ENCODE results near the gene SPATA25. TPM values are rescaled to one million over a fixed set of nuclear protein-coding genes. Genes with fewer than 3 reads are reported as not detected.
A peak's percentile ranks its signal among the peaks of the same experiment; 100 is the strongest.
"Not testable (repeated sequence)": the region's sequence is repeated elsewhere in the genome, so short reads cannot be mapped to it uniquely, and the experiment has no call there.

Gene SPATA25
- polyA plus RNA-seq, 5 donors, result 1.3 to 3.6 (median 3.4) TPM

GRCh38 chr20:45918182-45918737, 30.8 kb upstream of the SPATA25 start:
- peak in 1 of 2 donors; percentile 33 for DNase-seq

DNA sequence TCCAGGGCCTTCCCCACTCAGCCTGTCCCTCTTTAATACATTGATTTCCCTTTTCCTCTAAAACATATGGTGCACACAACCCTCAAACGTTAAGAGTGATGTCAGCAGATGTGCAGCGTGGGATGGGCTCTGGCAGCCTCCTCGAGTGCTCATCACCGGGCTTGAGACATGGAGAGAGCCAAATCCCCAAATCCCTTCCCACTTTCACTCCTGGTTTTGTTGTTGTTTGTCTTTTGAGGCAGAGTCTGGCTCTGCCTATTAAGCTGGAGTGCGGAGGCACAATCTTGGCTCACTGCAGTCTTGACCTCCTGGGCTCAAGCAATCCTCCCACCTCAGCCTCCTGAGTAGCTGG, 30.3 kb upstream of the SPATA25 start:
- DNase-seq, result no peak

- no peak for DNase-seq
These were observed 25.7 kb upstream of the SPATA25 start for GRCh38 chr20:45913116-45913515.

GRCh38 chr20:45912344-45912682, 24.9 kb upstream of the SPATA25 start:
- DNase-seq, result no peak

GRCh38 chr20:45911486-45912343, 24.3 kb upstream of the SPATA25 start, which contains the start of gene PLTP:
Gene PLTP, minus strand, starts transcription at chr20:45912155. Its CDS starts 703 bp downstream, at chr20:45911452.
- peak; percentile 82 to 83 for DNase-seq

- DNase-seq, result peak; percentile 90 to 93
These were observed 23.5 kb upstream of the SPATA25 start for GRCh38 chr20:45910670-45911485.

GRCh38 chr20:45909817-45910669, 22.6 kb upstream of the SPATA25 start:
- no peak for DNase-seq

- no peak for DNase-seq
These were observed 21.9 kb upstream of the SPATA25 start for GRCh38 chr20:45909336-45909808.

- no peak for DNase-seq
These were observed 20.7 kb upstream of the SPATA25 start for GRCh38 chr20:45908084-45908483.

- DNase-seq, result no peak
These were observed 20.0 kb upstream of the SPATA25 start for GRCh38 chr20:45907219-45907948.

DNA sequence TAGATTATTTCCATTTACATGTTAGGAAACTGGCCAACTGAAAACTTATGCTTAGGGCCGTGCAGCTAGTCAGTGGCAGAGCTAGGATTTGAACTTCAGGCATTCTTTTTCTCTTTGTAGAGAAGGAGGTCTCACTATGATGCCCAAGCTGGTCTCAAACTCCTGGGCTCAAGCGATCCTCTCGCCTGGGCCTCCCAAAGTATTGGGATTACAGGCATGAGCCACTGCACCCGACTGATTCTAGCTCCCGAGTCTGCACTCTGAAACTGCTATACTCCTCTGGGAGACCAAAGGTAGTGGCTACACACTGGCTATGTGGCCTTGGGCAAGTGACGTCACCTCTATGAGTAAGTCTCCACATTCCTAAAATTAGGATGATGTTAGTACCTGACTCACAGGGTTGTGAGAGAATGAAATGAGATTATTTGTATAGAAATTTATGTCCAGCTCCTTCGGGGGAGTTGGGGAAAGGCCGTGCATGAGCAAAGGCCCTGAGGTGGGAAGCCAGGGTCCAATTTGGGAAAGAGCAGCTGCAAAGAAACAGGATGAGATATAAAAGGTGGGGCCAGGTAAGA, 18.2 kb upstream of the SPATA25 start:
- no peak for DNase-seq

DNA sequence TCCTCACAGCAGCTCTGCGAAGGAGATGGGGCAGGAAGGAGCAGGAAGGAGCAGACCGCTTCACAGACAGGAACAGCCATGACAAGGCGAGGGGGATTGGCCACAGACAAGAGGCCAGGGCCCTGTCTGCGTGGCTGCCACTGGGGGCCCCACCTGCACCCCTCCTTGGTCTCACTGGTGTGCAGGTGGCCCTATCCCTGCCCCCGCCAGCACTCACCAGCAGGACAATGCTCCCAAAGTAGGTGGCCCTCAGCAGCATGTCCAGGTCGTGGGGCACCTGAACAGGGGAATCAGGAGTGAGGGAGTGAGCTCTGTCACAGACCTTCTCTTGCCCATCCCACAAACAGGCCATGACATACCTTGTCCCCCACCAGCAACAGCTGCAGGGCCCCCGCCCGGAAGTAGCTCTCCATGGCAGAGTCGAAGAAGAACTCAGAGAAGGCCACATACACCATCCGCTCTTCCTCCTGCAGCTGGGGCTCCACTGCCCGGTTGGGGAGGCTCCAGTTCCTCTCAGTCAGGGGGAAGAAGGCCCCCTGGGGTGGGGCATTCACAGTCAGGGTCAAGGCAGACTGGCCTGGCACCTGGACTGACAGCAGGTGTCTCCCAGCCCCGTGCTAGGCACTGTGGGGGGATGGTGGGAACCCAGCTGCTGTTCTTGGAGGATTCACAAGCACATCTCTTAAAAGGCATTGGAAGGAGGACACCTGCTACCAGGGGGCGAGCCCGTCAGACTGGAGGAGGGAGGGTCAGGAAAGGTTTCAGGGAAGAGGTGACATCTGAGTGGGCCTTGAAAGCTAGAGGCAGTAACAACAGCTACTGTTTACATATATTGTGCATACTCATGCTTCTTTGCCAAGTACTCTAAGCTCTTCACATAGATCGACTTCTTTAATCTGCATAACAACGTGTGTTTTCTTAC, 17.4 kb upstream of the SPATA25 start:
- DNase-seq, result no peak

DNA sequence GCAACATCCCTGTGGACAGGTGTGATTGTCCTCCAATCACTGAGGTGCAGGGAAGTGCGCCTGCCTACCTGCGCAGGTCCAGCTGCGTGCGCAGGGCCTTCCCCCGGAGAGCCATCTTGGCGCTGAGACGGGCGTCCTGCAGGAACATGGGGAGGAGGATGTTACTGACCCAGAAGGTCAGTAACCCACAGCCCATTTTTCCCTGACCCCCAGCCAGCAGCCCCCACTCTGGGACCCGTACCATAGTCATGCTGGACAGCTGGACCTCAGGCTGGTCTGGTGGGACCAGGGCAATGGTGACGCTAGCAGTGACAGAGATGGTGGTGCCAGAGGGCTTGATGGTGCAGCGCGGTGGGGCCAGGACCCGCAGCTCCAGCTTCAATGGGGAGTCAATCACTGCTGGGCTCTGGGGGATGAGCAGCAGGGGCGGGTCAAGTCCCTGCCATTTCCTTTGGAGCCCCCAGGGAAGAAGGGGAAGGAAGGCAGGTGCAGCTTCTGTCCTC, 14.8 kb upstream of the SPATA25 start:
- no peak for DNase-seq

DNA sequence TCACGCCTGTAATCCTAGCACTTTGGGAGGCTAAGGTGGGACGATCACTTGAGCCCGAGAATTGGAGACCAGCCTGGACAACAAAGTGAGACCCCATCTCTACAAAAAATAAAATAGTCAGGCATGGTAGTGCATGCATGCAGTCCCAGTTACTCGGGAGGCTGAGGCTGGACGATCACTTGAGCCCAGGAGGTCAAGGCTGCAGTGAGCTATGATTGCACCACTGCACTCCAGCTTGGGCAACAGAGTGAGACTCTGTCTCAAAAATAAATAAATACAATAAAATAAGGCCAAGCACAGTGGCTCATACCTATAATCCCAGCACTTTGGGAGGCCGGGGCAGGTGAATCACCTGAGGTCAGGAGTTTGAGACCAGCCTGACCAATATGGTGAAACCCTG, 13.9 kb upstream of the SPATA25 start:
- DNase-seq, result not testable (repeated sequence)

GRCh38 chr20:45899046-45899835, 11.8 kb upstream of the SPATA25 start:
- no peak for DNase-seq

DNA sequence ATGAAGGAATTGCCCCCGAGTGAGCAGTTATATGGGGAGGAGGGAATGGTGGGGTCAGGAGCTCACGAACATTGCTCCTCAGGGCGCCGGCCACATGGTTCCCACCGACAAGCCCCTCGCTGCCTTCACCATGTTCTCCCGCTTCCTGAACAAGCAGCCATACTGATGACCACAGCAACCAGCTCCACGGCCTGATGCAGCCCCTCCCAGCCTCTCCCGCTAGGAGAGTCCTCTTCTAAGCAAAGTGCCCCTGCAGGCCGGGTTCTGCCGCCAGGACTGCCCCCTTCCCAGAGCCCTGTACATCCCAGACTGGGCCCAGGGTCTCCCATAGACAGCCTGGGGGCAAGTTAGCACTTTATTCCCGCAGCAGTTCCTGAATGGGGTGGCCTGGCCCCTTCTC, 10.9 kb upstream of the SPATA25 start:
- no peak for DNase-seq

DNA sequence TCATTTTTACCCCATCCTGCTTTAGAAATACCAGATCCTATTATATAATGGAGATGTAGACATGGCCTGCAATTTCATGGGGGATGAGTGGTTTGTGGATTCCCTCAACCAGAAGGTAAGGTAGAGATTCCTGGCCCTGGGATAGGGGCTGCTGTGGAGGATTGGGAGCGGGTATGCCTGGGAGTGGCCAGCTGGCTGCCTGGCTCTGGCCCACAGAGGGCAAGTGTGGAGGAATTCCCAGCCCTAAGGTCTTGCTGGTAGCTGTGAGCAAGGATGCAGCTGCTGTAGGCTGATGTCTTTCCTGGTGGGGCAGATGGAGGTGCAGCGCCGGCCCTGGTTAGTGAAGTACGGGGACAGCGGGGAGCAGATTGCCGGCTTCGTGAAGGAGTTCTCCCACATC, 10.3 kb upstream of the SPATA25 start:
- DNase-seq, result no peak

GRCh38 chr20:45897289-45897688, 9.9 kb upstream of the SPATA25 start:
- DNase-seq, result no peak

Data from right lung (tissue), 5 donors.